GM18520 (cell line): ENCODE measurements around the gene FNTB.

Source experiments
- ATAC-seq: cut with Tn5 transposase; IDR thresholded peaks from one replicate; pipeline ENCODE4 v1.9.1; 2021; ENCODE audit not compliant: unreplicated experiment

FNTB gene, protein sequence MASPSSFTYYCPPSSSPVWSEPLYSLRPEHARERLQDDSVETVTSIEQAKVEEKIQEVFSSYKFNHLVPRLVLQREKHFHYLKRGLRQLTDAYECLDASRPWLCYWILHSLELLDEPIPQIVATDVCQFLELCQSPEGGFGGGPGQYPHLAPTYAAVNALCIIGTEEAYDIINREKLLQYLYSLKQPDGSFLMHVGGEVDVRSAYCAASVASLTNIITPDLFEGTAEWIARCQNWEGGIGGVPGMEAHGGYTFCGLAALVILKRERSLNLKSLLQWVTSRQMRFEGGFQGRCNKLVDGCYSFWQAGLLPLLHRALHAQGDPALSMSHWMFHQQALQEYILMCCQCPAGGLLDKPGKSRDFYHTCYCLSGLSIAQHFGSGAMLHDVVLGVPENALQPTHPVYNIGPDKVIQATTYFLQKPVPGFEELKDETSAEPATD

GRCh38 chr14:64986648-64987437, at the start of gene FNTB:
Gene FNTB (plus strand): TSS chr14:64986895. CDS start chr14:64986954, 59 bp downstream.
- peak; percentile 86 for ATAC-seq

DNA sequence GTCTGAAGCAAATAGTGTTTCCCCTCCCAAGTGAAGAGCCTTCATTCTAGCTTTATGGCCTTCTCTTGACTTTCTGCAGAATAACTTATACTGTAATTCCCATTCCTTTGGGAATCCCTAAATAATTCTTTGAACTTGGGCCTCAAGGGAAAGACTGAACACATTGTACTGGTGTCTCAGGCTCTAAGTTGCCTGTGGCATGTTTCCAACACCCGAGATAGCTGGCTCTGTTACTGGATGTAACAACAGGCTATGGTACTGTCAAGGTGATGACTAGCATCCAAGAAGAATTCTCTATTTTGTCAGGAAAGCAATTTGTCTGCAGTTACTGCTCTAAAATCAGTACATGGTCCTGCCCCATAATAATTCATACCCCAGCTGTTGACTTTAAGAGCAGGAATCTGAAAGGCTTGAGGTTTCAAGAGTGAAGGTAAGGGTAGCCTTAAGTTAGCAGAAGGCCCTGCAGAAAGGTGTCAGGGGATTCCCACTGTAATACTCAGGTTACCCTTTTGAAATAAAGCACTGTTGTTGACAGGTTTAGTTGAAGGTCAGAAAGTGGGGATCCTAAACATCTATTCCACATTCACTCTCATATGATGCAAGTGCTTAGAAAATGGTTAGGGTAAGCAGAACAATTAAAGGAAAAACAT, 49.4 kb upstream of the FNTB start:
- ATAC-seq: no peak

DNA sequence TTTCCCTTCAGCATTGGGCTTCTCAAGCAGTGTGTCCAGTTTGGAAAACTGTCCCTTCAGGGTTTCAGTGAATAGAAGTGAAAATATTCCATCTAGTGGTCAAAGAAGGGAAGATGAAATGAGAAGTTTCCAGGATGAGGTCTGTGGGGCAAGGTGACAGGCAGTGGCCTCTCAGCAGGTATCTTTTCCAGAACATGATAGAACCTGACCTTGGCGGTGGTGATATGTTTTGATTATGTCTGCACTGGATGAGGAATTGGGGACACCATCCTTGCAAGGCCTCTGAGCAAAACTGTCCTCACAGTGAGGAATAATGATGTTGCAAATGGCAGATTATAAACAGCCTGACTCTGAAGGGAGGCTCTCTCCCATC, 48.9 kb upstream of the FNTB start:
- no peak for ATAC-seq

- no peak for ATAC-seq
Measured at GRCh38 chr14:64938972-64939816, 47.5 kb upstream of the FNTB start.

GRCh38 chr14:64939817-64940190, 46.9 kb upstream of the FNTB start:
- no peak for ATAC-seq

GRCh38 chr14:64940336-64940910, 46.3 kb upstream of the FNTB start:
- ATAC-seq: no peak

GRCh38 chr14:64942531-64943111, 44.1 kb upstream of the FNTB start, which contains the start of gene GPX2:
Gene GPX2 (minus strand): TSS chr14:64942745. CDS start chr14:64942726, 19 bp downstream.
- no peak for ATAC-seq

GRCh38 chr14:64943556-64943955, 43.1 kb upstream of the FNTB start:
- ATAC-seq: no peak

- ATAC-seq: no peak
Measured at GRCh38 chr14:64944041-64944440, 42.7 kb upstream of the FNTB start.

GRCh38 chr14:64944861-64945260, 41.8 kb upstream of the FNTB start:
- ATAC-seq: no peak

DNA sequence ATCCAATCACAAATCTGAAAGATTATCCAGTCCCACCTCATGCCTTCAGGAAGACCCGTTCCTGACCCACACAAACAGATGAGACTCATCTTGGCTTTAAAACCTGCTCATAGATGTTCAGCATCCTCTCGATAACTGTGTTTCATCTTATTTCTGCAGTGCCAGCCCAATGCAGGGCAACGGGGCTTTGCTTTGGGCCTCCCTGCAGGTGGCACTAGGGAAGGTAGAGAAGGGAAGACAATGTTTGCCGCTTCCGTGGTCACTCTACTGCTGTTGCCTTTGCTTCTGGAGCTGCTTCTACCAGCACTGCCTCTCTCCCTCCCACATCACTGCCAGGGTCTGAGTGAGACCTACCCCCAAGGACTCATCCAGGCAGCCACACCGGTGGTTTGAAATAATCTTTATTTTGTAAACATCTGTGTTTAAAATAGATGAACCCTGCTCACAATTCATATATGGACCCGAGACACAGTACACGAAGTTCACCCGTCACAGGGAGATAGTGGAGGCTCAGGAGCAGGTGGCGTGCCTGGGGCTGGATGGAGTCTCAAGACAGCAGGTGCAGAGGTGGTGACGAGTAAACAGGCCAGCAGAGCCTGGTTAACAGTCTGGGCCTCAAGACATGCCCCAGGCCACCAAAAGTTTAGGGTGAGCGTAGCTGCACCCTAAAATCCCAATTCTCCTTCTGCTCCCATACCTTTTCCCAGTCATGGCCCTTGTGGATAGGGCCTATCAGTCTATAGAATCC, 41.1 kb upstream of the FNTB start:
- ATAC-seq: no peak

DNA sequence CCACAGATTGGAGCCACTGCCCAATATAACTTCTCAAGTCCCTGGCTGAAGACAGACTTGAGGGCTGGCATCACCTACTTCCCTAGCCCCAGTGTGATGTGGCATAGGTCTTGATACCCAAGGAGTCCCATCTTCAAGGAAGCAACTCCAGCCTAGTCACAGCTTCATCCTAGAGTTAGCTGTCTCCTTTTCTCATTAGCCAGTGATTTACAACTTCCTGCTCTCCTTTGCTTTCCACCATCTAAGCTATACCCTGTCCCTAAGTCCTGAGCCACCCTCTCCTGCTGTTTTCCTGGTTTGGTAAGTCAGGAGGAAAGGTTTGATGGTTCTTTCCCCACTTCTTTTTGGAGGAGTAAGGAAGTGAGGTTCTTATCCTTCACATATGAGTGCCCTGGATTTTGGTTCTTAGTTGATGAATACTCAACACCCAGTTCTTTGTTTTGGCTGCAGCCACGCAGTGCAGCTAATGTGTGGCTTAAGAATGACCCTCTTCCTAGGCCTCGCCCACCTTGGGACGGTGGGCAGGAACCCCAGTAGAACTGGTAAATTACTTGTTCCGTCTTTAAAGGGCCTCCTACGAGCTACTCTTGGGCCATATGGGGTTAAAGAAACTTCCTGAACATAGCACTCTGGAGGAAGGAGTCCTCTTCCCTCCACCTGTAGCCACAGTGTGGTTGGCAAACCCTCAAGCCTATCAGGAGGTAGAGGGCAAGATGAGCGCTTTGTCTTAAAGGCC, 40.2 kb upstream of the FNTB start:
- ATAC-seq: no peak

GRCh38 chr14:64947710-64948611, 38.7 kb upstream of the FNTB start:
- ATAC-seq: no peak

DNA sequence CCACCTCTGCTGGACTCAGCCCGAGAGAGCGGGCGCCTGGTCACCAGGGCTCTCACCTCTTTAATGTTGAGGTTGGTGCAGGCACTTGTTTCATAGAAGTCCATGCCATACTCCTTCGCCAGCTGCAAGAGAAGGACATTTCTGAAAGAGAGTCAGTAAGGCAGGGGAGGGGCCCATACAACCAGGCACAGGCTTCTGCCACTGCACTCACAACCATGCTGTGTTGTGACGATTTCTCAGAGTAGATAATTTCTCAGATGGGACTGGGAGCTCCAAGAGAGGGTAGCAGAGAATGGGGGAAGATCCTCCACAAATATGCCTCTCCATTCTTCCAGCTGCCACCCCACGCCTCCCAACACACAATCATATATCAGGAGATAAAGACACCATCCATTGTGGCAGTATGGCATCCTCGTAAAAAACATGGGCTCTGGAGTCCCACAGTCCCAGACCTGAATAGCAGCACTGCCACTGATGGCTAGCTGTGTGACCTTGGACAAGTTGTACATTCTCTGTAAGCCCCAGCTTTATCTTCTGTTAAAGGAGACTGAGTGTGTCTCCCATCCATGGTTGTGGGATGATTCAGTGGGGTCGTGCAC, 38.0 kb upstream of the FNTB start:
- ATAC-seq: no peak

DNA sequence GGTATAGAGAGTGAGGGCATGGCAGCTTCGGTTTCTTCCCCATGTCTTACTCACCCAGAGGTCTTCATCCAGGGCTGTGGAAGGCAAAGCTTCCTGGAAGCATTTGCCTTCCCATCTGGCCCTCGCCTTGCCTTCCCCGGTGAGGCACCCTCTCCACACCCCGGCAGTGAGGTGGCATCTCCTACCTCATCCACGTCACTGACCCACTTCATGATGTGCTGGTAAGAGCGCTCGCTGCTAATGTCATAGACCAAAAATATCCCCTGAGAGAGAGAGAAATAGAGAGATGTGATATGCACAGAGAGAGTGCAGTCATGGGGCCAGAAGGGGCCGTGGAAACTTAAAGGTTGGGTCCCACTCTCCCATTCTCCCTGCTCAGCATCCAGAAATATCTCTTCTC, 35.8 kb upstream of the FNTB start:
- ATAC-seq: no peak

- no peak for ATAC-seq
Measured at GRCh38 chr14:64951291-64951690, 35.4 kb upstream of the FNTB start.

DNA sequence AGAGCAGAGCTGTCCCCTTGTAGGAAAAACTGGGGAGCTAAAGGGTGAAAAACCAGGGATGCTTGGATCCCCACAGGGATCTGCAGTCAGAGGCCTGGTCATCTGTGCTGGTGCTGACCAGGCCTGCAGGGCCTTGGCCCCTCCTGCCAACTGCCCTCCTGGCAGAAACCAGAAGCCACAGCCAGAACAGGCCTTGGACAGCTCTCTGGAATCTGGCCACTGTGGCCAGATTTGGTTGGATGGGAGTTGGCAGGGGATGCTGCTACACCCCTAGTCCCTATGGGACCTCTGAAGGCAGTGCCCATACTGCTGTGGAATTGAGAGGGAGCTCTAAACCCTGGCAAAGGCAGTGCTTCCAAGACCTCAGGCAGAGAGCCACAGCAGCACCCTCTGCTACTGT, 35.0 kb upstream of the FNTB start:
- no peak for ATAC-seq
